HG03442 (cell line): Measurements from ENCODE around the gene CUX1.
"Not testable (repeated sequence)": the region's sequence is repeated elsewhere in the genome, so short reads cannot be mapped to it uniquely, and the experiment has no call there.

Experiments
- ATAC-seq: cut with Tn5 transposase; IDR thresholded peaks from one replicate; pipeline ENCODE4 v1.9.1; 2021; ENCODE audit warnings: mild to moderate bottlenecking, moderate library complexity; ENCODE audit not compliant: unreplicated experiment

CUX1 gene

GRCh38 chr7:101998906-101999240 is 181.4 kb downstream of the CUX1 start:
- ATAC-seq = no peak

GRCh38 chr7:101999393-101999792 is 182.0 kb downstream of the CUX1 start:
- no peak for ATAC-seq

GRCh38 chr7:102000123-102000522 is 182.7 kb downstream of the CUX1 start:
- ATAC-seq = no peak

DNA sequence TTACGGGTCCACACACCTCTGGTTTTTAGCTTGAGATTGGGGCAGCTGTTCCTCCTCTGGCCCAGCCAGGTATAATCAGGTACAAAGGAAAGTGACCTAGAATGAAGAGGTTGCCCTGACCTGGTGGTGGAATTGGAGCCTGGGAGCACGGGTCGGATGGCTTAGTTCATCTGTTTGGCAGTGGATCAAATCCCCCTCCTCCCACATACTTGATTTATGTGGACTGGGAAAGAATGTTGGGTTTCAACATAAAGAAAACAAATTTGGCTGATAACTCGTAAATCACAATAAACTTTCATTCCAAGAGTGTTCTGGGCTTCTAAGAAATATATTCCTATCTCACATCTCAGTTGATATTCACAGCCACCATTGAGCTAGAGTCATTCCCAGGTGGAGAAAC is 186.8 kb downstream of the CUX1 start:
- no peak for ATAC-seq

DNA sequence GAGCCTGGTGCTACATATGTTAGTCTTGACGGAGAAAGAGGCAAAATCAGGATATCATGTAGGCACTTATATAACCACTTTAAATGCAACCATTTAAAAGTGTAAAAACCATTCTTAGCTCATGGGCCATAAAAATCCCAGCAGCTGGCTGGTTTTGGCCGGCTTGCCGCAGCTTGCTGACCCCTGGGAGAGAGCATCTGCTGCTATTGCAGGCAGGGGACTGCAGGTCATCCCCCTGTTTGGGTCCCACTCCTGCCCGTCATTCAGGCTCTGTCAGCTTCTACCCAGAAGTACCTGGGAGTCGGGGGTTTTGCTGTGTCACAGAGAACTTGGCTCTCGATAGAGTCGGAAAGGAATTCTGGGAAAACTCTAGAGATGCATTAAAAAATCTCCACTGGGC is 187.4 kb downstream of the CUX1 start:
- ATAC-seq = no peak

DNA sequence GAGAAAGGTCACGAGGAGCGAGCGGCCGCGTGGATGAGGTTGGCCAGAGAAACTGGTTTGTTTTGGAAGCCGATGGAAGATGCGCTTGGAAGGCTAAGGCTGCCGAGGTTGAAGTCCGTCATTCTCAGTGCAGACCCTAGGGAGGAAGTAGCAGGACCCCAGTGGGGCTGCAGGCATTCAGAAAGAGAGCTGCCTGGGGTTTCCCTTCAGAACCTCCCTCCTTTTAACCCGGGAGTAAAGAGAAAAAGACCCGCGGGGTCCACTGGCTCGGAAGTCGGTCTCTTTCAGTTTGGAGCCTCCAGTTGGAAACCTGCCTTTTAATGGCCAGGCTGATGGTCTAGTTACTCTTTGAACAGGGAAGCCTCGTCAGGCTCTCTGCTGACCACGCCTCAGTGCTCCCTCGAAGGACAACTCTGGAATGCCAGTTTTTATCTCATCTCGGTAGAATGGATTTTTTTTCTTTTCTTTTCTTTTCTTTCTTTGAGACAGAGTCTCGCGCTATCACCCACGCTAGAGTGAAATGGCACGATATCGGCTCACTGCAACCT is 188.6 kb downstream of the CUX1 start:
- ATAC-seq = no peak

DNA sequence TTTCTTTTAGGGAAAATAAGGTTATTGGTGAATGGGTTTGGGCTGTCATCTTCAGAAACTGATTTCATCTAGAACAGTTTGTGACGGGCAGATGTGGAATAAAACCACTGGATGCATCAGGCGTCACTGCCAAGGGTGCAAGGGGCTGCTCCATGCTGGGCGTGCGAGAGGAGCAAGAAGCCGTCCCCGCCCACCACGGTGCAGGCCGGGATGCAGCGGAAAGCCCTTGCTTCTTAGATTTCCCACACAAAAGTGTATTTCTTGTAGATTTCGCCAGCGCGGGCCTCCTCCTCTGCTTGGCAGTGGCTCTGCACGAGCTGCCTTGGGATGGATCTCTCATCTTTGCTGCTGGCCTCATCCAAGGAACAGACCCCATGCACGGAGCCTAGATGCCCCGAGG is 189.3 kb downstream of the CUX1 start:
- ATAC-seq = no peak

- no peak for ATAC-seq
These were observed 191.3 kb downstream of the CUX1 start for GRCh38 chr7:102008535-102009262.

GRCh38 chr7:102009628-102010027 is 192.2 kb downstream of the CUX1 start:
- ATAC-seq = no peak

GRCh38 chr7:102012112-102012830 is 194.8 kb downstream of the CUX1 start:
- not testable (repeated sequence) for ATAC-seq

DNA sequence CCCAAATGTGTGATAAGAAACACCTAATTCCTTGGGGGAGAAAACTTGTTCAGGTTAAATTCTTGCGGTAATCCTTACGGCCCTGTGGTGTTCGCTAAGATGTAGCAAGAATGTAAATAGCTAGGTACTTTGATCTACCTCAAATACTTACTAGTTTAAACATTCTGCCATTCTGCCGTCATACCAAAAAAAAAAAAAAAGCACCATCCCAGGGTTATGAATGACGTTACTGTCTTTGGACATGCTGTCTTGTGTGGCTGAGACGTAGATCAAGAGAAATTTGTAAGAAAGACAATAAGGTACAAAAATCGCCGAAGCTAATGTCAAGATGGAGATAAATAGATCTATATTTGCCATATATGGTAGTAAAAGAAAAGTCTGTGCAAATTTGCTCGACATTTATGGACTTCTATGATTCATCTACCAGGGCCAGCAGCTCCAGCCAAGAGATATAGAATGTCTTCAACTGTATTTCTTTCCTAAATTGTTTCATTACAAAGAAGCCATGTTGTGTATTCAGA is 195.6 kb downstream of the CUX1 start:
- no peak for ATAC-seq

DNA sequence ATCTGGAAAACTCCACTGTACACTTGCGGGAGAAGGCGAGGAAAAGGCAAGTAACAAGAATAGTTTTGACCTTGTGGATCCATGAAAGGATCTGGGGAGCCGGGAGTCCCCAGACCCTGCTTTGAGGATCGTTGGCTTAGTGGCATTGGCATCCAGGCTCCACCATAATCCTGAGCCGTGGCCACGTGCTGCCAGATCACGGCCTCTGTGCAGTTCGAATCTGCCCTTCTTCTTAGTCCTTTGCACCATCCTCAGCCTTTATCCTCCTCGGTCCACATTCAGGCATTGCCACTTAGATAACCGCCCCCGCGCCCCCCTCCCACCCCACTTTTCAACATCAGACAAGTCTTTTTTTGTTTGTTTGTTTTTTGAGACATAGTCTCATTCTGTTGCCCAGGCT is 201.4 kb downstream of the CUX1 start:
- ATAC-seq = no peak

DNA sequence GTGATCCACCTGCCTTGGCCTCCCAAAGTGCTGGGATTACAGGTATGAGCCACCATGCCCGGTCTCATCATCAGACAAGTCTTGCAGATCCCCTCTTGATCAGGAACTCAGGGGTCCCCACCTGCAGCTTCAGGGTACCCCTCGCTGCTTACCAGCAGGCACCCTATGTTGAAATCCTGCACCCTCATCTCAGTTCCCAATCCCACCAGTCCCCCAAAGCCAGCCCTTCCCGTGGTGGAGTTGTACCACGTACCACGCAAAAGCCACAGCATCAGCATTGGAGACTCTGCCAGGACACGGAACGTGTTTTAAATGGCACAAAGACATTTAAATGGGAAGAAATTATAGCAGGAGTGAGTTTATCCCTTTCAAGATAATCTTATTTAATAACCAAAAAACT is 202.0 kb downstream of the CUX1 start:
- ATAC-seq = no peak

DNA sequence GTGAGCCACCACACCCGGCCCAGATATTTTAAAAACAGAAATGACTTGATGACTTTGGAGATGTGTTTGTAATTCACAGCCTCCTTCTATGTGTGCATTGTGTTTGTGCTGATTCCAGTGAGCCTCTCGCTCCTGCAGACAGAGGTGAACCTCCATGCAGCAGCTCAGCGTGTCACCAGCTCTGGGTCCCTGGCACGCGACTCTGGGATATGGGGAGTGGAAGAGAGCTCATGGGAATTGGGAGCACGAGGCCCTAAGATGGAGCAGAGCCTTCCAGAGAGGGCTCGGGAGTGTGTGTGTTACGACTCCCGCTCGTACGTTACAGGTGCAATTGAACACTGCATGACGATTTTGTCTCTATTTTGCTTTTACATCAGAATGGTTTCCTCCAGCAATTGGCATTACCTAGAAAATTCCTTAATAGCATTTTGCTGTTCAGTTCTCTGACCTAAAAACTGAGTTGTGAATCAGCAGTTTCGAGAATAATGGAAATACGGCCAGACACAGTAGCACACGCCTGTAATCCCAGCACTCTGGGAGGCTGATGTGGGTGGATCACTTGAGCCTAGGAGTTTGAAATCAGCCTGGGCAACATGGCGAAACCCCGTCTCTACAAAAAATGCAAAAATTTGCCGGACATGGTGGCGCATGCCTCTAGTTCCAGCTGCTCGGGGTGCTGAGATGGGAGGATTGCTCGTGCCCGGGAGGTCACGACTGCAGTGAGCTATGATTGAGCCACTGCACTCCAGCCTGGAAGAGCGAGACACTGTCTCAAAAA is 204.6 kb downstream of the CUX1 start:
- no peak for ATAC-seq

DNA sequence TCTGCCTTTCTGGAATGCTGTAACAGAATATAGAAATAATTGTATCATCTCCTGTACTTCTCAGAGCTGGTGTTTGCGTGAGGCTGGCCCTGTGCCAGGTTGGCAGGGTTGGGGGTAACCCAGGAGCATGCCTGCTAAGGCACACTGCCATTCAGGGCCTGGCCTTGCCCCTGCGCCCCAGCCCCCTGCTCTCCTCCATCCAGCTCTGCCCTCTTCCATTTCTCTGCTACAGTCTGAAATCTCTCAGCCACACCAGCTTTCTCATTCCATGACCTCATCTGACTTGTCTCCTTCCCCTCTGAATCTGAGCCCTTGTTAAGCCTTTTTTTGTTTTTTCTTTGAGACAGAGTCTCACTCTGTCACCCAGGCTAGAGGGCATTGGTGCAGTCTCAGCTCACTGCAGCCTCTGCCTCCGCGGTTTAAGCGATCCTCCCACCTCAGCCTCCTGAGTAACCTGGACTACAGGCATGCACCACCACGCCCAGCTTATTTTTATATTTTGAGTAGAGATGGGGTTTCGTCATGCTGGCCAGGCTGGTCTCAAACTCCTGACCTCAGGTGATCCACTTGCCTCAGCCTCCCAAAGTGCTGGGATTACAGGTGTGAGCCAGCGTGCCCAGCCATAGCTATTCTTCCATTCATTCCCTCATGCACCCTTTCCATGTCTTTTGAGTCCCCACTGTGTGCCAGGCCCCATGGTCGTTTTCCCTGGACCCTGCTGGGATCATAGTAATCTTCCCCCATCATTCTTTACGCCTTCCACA is 206.8 kb downstream of the CUX1 start:
- no peak for ATAC-seq

GRCh38 chr7:102024769-102025391 is 207.5 kb downstream of the CUX1 start:
- ATAC-seq = no peak

DNA sequence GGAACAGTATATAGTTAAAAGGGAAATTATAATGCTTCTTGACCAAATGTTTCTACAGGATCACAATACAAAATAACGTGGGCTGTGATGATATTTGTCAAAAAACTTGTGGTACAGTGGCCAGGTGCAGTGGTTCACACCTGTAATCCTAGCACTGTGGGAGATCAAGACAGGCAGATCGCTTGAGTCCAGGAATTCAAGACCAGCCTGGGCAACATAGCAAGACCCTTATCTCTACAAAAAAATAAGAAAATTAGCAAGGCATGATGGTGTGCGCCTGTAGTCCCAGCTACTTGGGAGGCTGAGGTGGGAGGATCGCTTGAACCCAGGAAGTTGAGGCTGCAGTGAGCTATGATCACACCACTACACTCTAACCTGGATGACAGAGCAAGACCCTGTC is 208.4 kb downstream of the CUX1 start:
- not testable (repeated sequence) for ATAC-seq

- no peak for ATAC-seq
These were observed 210.9 kb downstream of the CUX1 start for GRCh38 chr7:102028206-102028826.

- ATAC-seq = no peak
These were observed 212.2 kb downstream of the CUX1 start for GRCh38 chr7:102029616-102030015.

- no peak for ATAC-seq
These were observed 213.3 kb downstream of the CUX1 start for GRCh38 chr7:102030696-102031095.
